ENCODE results near the gene IFIH1. TPM values are rescaled to one million over a fixed set of nuclear protein-coding genes. Genes with fewer than 3 reads are reported as not detected.

The IFIH1 gene
- total and polyA plus RNA-seq, 2 of the 8 experiments (the other 6 are each of a cell fraction or from before 2014, with no cell fraction given): 0.32 to 2.0 TPM

GRCh38 chr2:162241571-162241970 lies 76.9 kb downstream of the IFIH1 start:
- H3K27ac ChIP-seq (ENCODE audit: low read depth, low read length): no peak overlapping the region
- H3K9ac ChIP-seq (replicated peaks in 1 of 4; ENCODE audit: extremely low read depth in 1 of 4, low read depth in 3 of 4, low read length in 3 of 4): no peak overlapping the region
- POLR2A ChIA-PET (ENCODE audit: partially characterized antibody): interaction anchor here (1.2 kb wide), 1 partner anchor 13 kb away, joined by 3 read pairs; no protein-coding TSS in a partner anchor

More at GRCh38 chr2:162241571-162241970, 76.9 kb downstream of the IFIH1 start:
- no peak for DNase-seq (ENCODE audit: low read depth in 1 of 2, low spot score in 2 of 2)
- H3K27me3 ChIP-seq (replicated peaks in 1 of 4; ENCODE audit: control insufficient read depth in 3 of 4, extremely low read depth in 1 of 4, insufficient read depth in 3 of 4, low read length in 3 of 4): no peaks in the 10 kb centered on the region
- no peak overlapping the region for H3K56ac ChIP-seq (replicated peaks; ENCODE audit: insufficient read length, low read depth, low read length)
- H4K20me1 ChIP-seq (replicated peaks in 1 of 2; ENCODE audit: control insufficient read depth in 1 of 2, insufficient read depth in 2 of 2, low read length in 2 of 2): no peaks in the 10 kb centered on the region
- H3K4me2 ChIP-seq (ENCODE audit: insufficient read depth in 1 of 2, low read depth in 2 of 2, low read length in 2 of 2): no peak overlapping the region
- no peak overlapping the region for H4K91ac ChIP-seq (replicated peaks; ENCODE audit: insufficient read length, low read length)
- no peaks in the 10 kb centered on the region for H3K23me2 ChIP-seq (ENCODE audit: low read depth, low read length)
- no peak overlapping the region for H3K18ac ChIP-seq (ENCODE audit: extremely low read depth, low read length)
- TF ChIP-seq E2F6 (IDR thresholded peaks at IDR 0.05): no peak
- TF ChIP-seq POLR2A (IDR thresholded peaks at IDR 0.05; ENCODE audit: control extremely low read depth in 1 of 2, low read depth in 2 of 2, low read length in 2 of 2): no peak
- no peak for TF ChIP-seq TAF1 (IDR thresholded peaks at IDR 0.05; ENCODE audit: low read depth, low read length)
- TF ChIP-seq RNF2 (IDR thresholded peaks at IDR 0.05; ENCODE audit: borderline replicate concordance, low read depth, low read length, missing control alignments, poor library complexity, severe bottlenecking): no peak
- TF ChIP-seq SUZ12 (IDR thresholded peaks at IDR 0.05; ENCODE audit: low read length): no peak
- no peak for TF ChIP-seq MAX (IDR thresholded peaks at IDR 0.05)
- TF ChIP-seq ASH2L (IDR thresholded peaks at IDR 0.05; ENCODE audit: low read length): no peak
- no peak for TF ChIP-seq EGR1 (IDR thresholded peaks at IDR 0.05; ENCODE audit: borderline replicate concordance, low read depth, low read length)
- TF ChIP-seq SRF (IDR thresholded peaks at IDR 0.05; ENCODE audit: low read depth, low read length): no peak
- TF ChIP-seq JUND (IDR thresholded peaks at IDR 0.05; ENCODE audit: low read length): no peak
- TF ChIP-seq FOSL1 (IDR thresholded peaks at IDR 0.05; ENCODE audit: insufficient read depth, low read depth, low read length): no peak
- no peak overlapping the region for H2BK12ac ChIP-seq (ENCODE audit: low read depth, low read length)
- no peak for FAIRE-seq
- no peaks in the 10 kb centered on the region for H3K4me1 ChIP-seq (replicated peaks in 1 of 4; ENCODE audit: control insufficient read depth in 3 of 4, insufficient read depth in 4 of 4, low read length in 3 of 4)
- no peak overlapping the region for H3K4ac ChIP-seq (replicated peaks; ENCODE audit: insufficient read length, low read depth, low read length)
- H2BK5ac ChIP-seq (ENCODE audit: low read depth, low read length): no peak overlapping the region
- H3K14ac ChIP-seq (ENCODE audit: insufficient read length): no peak overlapping the region
- H2AK5ac ChIP-seq (ENCODE audit: low read depth, low read length): no peak overlapping the region
- H3K79me2 ChIP-seq (ENCODE audit: control insufficient read depth in 1 of 2, insufficient read depth in 2 of 2, low read length in 2 of 2): no peaks in the 10 kb centered on the region
- no peaks in the 10 kb centered on the region for H3K36me3 ChIP-seq (ENCODE audit: control insufficient read depth in 2 of 4, insufficient read depth in 4 of 4, low read length in 3 of 4)
- WGBS, 2 experiments (ENCODE audit: extremely low coverage in 1 of 2, insufficient coverage in 1 of 2, insufficient read length in 1 of 2, insufficient replicate concordance in 2 of 2, low coverage in 1 of 2, low lambda C conversion rate in 2 of 2, missing lambda C conversion rate in 1 of 2): 87% methylated on average over 1 of the region's 1 CpG; no CpG with 5 or more reads in 1 of the 2 experiments
- no peak overlapping the region for H2BK15ac ChIP-seq (ENCODE audit: low read length)
- no peak overlapping the region for H3K23ac ChIP-seq (ENCODE audit: insufficient read length)
- H4K8ac ChIP-seq (ENCODE audit: extremely low read depth, insufficient read depth, low read length): no peak overlapping the region
- H3K79me1 ChIP-seq (ENCODE audit: low read depth, low read length): no peaks in the 10 kb centered on the region
- CTCF ChIA-PET (ENCODE audit: partially characterized antibody): interaction anchor here (1.0 to 4.1 kb wide), 6 partner anchors 10 to 88 kb away, joined by 3 to 20 read pairs (median 4); no protein-coding TSS in a partner anchor
- H2BK120ac ChIP-seq (replicated peaks; ENCODE audit: low read depth, low read length): no peak overlapping the region
- H4K5ac ChIP-seq (ENCODE audit: insufficient read length, low read depth, low read length): no peak overlapping the region
- H2BK20ac ChIP-seq (ENCODE audit: low read length): no peak overlapping the region
- no peak overlapping the region for H3K4me3 ChIP-seq (ENCODE audit: extremely low read depth in 1 of 4, insufficient read depth in 2 of 4, low read depth in 3 of 4, low read length in 4 of 4)
- H3K9me3 ChIP-seq (ENCODE audit: insufficient read depth in 2 of 2, low read depth in 1 of 2, low read length in 1 of 2): no peaks in the 10 kb centered on the region
- no peak overlapping the region for H2AFZ ChIP-seq (ENCODE audit: low read length)

All from H1 (cell line).